SK-N-MC (cell line): ENCODE measurements around the gene BANP.

Experiments used
- EZH2 ChIP-seq: fragments of 200-600 bp; sonication (generic); IDR thresholded peaks from one replicate; pipeline ENCODE4 v1.6.1; 2017; ENCODE audit warnings: antibody characterized with exemption
- FOXP2 ChIP-seq: optimal IDR thresholded peaks from 2 replicates; pipeline ENCODE3; 2011; ENCODE audit warnings: mild to moderate bottlenecking, moderate library complexity; ENCODE audit not compliant: insufficient read depth; ENCODE audit errors: extremely low read length, control extremely low read depth
- POLR2AphosphoS5 ChIP-seq: IDR thresholded peaks from 2 replicates; pipeline ENCODE4 v1.6.1; 2012; ENCODE audit warnings: mild to moderate bottlenecking, low read depth, low read length, borderline replicate concordance

GRCh38 chr16:88035292-88035691 lies 84.1 kb downstream of the BANP start:
- TF ChIP-seq EZH2 (no peak), POLR2AphosphoS5 (no peak), FOXP2 (no peak)
